Measurements from ENCODE around the gene ZBTB20.

ZBTB20 gene

GRCh38 chr3:114295946-114296345 lies 851.1 kb downstream of the ZBTB20 start:
- no peak for ATAC-seq
- no peak for TF ChIP-seq ZFP30 (CRISPR knock-in tag; IDR thresholded peaks at IDR 0.05)

GRCh38 chr3:114294940-114295480 lies 852.1 kb downstream of the ZBTB20 start:
- TF ChIP-seq CSRNP3 (CRISPR knock-in tag; IDR thresholded peaks at IDR 0.05), result no peak
- no peak for TF ChIP-seq TCF4 (CRISPR knock-in tag; IDR thresholded peaks at IDR 0.05; ENCODE audit: borderline replicate concordance)
- TF ChIP-seq OSR1 (CRISPR knock-in tag; IDR thresholded peaks at IDR 0.05), result no peak
- no peak for TF ChIP-seq ESRRG (CRISPR knock-in tag; IDR thresholded peaks at IDR 0.05)
- TF ChIP-seq ISL1 (CRISPR knock-in tag; IDR thresholded peaks at IDR 0.05), result no peak
- TF ChIP-seq GLIS3 (CRISPR knock-in tag; IDR thresholded peaks at IDR 0.05), result no peak
- TF ChIP-seq ZC3H10 (CRISPR knock-in tag; IDR thresholded peaks at IDR 0.05), result no peak
- no peak for TF ChIP-seq ZFP30 (CRISPR knock-in tag; IDR thresholded peaks at IDR 0.05)
- no peak for TF ChIP-seq ZNF70 (CRISPR knock-in tag; IDR thresholded peaks at IDR 0.05)
- no peak for TF ChIP-seq TSHZ2 (CRISPR knock-in tag; IDR thresholded peaks at IDR 0.05)
- no peak for TF ChIP-seq SNAI2 (CRISPR knock-in tag; IDR thresholded peaks at IDR 0.05)
- TF ChIP-seq CSDC2 (CRISPR knock-in tag; IDR thresholded peaks at IDR 0.05), result no peak
- TF ChIP-seq BACH2 (CRISPR knock-in tag; IDR thresholded peaks at IDR 0.05; ENCODE audit: borderline replicate concordance), result no peak
- ATAC-seq, result no peak

- ATAC-seq, result no peak
These were observed 853.1 kb downstream of the ZBTB20 start, which contains the start of gene TIGIT for GRCh38 chr3:114293838-114294535. TIGIT (plus strand) TSS chr3:114294028; CDS start chr3:114294062, 34 bp downstream.

GRCh38 chr3:114290911-114291901 lies 855.9 kb downstream of the ZBTB20 start:
- ATAC-seq, result peak; percentile 87
- TF ChIP-seq OSR1 (CRISPR knock-in tag; IDR thresholded peaks at IDR 0.05), result no peak
- TF ChIP-seq ZFP30 (CRISPR knock-in tag; IDR thresholded peaks at IDR 0.05), result no peak
- TF ChIP-seq TSHZ2 (CRISPR knock-in tag; IDR thresholded peaks at IDR 0.05), result no peak
- TF ChIP-seq TOX (CRISPR knock-in tag; IDR thresholded peaks at IDR 0.05; ENCODE audit: borderline replicate concordance), result no peak
- no peak for TF ChIP-seq PATZ1 (CRISPR knock-in tag; IDR thresholded peaks at IDR 0.05; ENCODE audit: borderline replicate concordance)
- TF ChIP-seq ZFP3 (CRISPR knock-in tag; IDR thresholded peaks at IDR 0.05), result no peak
- TF ChIP-seq TCF4 (CRISPR knock-in tag; IDR thresholded peaks at IDR 0.05; ENCODE audit: borderline replicate concordance), result no peak
- no peak for TF ChIP-seq ESRRG (CRISPR knock-in tag; IDR thresholded peaks at IDR 0.05)
- TF ChIP-seq ZNF70 (CRISPR knock-in tag; IDR thresholded peaks at IDR 0.05), result no peak

More at GRCh38 chr3:114293838-114294535, 853.1 kb downstream of the ZBTB20 start, which contains the start of gene TIGIT:
- TF ChIP-seq ISL1 (CRISPR knock-in tag; IDR thresholded peaks at IDR 0.05), result no peak
- TF ChIP-seq PPARA (CRISPR knock-in tag; IDR thresholded peaks at IDR 0.05; ENCODE audit: borderline replicate concordance), result no peak
- TF ChIP-seq PATZ1 (CRISPR knock-in tag; IDR thresholded peaks at IDR 0.05; ENCODE audit: borderline replicate concordance), result no peak
- no peak for TF ChIP-seq BACH2 (CRISPR knock-in tag; IDR thresholded peaks at IDR 0.05; ENCODE audit: borderline replicate concordance)
- no peak for TF ChIP-seq ZFP30 (CRISPR knock-in tag; IDR thresholded peaks at IDR 0.05)

Data from SK-N-SH treated with all-trans-retinoic acid at 6 μM for 48 hours (cell line).